A673 (cell line): Measurements from ENCODE around the gene SLC1A5.

Experiments
- EZH2 ChIP-seq: fragments of 200-600 bp; sonication (generic); IDR thresholded peaks from 2 replicates; pipeline ENCODE4 v1.6.1; 2017; ENCODE audit warnings: borderline replicate concordance, low read depth, mild to moderate bottlenecking, mixed read lengths, antibody characterized with exemption, low read length; ENCODE audit not compliant: poor library complexity, severe bottlenecking
- TF ChIP-seq, protein P1 (sequence below): fragments of 300-800, 200-600 bp; sonication (generic); conservative IDR thresholded peaks from 2 replicates; pipeline ENCODE4 v1.5.1; 2017; ENCODE audit warnings: low read depth, mild to moderate bottlenecking, antibody characterized with exemption, low read length, moderate library complexity, mixed read lengths

DNA sequence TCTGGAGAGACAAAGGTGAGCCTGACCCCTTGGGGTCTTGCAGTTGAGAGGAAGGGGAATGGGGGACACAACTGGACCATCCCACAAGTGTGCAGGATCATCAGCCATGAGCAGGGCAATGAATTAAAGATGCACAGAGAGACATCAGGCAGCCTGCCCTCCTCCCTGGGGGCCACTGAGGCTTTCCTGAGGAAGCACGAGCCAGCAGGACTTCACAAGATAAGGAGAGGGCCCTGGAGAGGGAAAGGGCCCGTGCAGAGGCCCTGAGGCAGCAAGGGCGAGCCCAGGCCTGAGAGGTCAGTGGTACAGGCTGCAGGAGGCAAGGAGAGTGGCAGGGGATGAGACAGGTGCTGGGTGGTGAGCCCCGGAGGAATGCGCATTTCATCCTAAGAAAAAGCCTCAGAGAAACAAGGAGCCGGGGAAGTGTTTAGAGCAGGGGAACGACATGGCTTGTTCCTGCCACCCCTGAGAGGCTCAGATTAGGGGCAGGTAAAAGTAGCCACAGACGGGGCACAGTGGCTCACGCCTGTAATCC lies 62.5 kb downstream of the SLC1A5 start:
- TF ChIP-seq, protein P1, sequence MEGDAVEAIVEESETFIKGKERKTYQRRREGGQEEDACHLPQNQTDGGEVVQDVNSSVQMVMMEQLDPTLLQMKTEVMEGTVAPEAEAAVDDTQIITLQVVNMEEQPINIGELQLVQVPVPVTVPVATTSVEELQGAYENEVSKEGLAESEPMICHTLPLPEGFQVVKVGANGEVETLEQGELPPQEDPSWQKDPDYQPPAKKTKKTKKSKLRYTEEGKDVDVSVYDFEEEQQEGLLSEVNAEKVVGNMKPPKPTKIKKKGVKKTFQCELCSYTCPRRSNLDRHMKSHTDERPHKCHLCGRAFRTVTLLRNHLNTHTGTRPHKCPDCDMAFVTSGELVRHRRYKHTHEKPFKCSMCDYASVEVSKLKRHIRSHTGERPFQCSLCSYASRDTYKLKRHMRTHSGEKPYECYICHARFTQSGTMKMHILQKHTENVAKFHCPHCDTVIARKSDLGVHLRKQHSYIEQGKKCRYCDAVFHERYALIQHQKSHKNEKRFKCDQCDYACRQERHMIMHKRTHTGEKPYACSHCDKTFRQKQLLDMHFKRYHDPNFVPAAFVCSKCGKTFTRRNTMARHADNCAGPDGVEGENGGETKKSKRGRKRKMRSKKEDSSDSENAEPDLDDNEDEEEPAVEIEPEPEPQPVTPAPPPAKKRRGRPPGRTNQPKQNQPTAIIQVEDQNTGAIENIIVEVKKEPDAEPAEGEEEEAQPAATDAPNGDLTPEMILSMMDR: no peak
- no peak for TF ChIP-seq EZH2
